Suprapubic skin (tissue), 4 donors: ENCODE measurements around the gene NEURL1. TPM values are rescaled to one million over a fixed set of nuclear protein-coding genes. Genes with fewer than 3 reads are reported as not detected.

ENCODE experiments used
- DNase-seq, 2 donors: peaks; one replicate each; pipeline ENCODE4 v3.0.0-alpha.2; 2019; ENCODE audit warnings: low spot score in 2 of 2
- H3K27ac ChIP-seq: fragments of 200-600 bp; sonication (generic); one replicate; pipeline ENCODE4 v1.5.1; 2019
- H3K27me3 ChIP-seq: fragments of 200-600 bp; sonication (generic); one replicate; pipeline ENCODE4 v1.5.1; 2019
- H3K36me3 ChIP-seq: fragments of 200-600 bp; sonication (generic); one replicate; pipeline ENCODE4 v1.5.1; 2019
- H3K4me1 ChIP-seq: fragments of 200-600 bp; sonication (generic); one replicate; pipeline ENCODE4 v1.5.1; 2019
- H3K4me3 ChIP-seq: fragments of 200-600 bp; sonication (generic); one replicate; pipeline ENCODE4 v1.5.1; 2019; ENCODE audit warnings: mild to moderate bottlenecking
- H3K9me3 ChIP-seq: fragments of 200-600 bp; sonication (generic); one replicate; pipeline ENCODE4 v1.5.1; 2019
- EP300 ChIP-seq: sonication (generic); formaldehyde crosslinking; IDR thresholded peaks from one replicate; pipeline ENCODE4 v1.6.1; 2017; ENCODE audit warnings: antibody characterized with exemption
- POLR2A ChIP-seq, 2 donors: fragments of 450-650 bp; IDR thresholded peaks; one replicate each; pipeline ENCODE4 v1.6.1; 2017; ENCODE audit warnings: antibody characterized with exemption in 2 of 2, mild to moderate bottlenecking in 2 of 2, moderate library complexity in 2 of 2
- POLR2AphosphoS5 ChIP-seq, 3 donors: sonication (generic); formaldehyde crosslinking; IDR thresholded peaks; one replicate each; pipeline ENCODE4 v1.6.1; 2017; ENCODE audit warnings: antibody characterized with exemption in 3 of 3
- WGBS: methylation state at CpG from one replicate; pipeline ENCODE4 v1.1.5; 2018; 5-methylcytosine and 5-hydroxymethylcytosine counted together
- total RNA-seq, 4 donors: library from RNA; depleted of rRNA; stranded (reverse); fragments of >200 nt; gene quantifications; one replicate each; pipeline ENCODE4 v1.1.0, GENCODE V29; 2016
- TF ChIP-seq, protein P1 (sequence below), 2 donors: fragments of 200-600 bp in 1 of 2; fragments of 450-650 bp in 1 of 2; sonication (generic) in 1 of 2; IDR thresholded peaks; one replicate each; pipeline ENCODE4 v1.5.1; 2016 to 2019; ENCODE audit warnings: antibody characterized with exemption in 2 of 2, mild to moderate bottlenecking in 1 of 2, moderate library complexity in 1 of 2

Gene NEURL1
- total RNA-seq, 4 donors from 2014 or later: 0.18 to 0.30 TPM; not detected in 2

DNA sequence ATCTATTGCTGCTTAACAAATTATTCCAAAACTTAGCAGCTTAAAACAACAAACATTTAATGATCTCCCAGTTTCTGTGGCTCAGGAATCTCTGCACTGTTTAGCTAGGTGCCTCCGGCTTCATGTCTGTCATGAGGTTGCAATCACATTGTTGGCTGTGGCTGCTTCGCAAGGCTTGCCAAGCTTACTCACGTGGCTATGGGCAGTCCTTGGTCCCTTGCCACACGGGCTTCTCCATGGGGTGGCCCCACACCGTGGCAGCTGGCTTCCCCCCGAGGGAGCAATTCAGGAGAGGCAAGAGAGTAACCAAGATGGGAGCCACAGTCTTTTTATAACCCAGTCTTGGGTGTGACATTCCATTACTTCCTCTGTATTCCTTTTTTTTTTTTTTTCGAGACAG lies 67.4 kb downstream of the NEURL1 start:
- peaks cover 12% of the 10 kb centered on the region for H3K27me3 ChIP-seq
- H3K4me3 ChIP-seq: no peak overlapping the region
- no peaks in the 10 kb centered on the region for H3K9me3 ChIP-seq
- 80% methylated on average over 7 of the region's 7 CpGs for WGBS
- DNase-seq: no peak
- peaks cover 2% of the 10 kb centered on the region for H3K4me1 ChIP-seq
- no peak overlapping the region for H3K27ac ChIP-seq
- TF ChIP-seq POLR2AphosphoS5 (IDR thresholded peaks at IDR 0.05) (no peak), EP300 (no peak), POLR2A (IDR thresholded peaks at IDR 0.05) (no peak)
- TF ChIP-seq, protein P1, sequence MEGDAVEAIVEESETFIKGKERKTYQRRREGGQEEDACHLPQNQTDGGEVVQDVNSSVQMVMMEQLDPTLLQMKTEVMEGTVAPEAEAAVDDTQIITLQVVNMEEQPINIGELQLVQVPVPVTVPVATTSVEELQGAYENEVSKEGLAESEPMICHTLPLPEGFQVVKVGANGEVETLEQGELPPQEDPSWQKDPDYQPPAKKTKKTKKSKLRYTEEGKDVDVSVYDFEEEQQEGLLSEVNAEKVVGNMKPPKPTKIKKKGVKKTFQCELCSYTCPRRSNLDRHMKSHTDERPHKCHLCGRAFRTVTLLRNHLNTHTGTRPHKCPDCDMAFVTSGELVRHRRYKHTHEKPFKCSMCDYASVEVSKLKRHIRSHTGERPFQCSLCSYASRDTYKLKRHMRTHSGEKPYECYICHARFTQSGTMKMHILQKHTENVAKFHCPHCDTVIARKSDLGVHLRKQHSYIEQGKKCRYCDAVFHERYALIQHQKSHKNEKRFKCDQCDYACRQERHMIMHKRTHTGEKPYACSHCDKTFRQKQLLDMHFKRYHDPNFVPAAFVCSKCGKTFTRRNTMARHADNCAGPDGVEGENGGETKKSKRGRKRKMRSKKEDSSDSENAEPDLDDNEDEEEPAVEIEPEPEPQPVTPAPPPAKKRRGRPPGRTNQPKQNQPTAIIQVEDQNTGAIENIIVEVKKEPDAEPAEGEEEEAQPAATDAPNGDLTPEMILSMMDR (IDR thresholded peaks at IDR 0.05): no peak
- H3K36me3 ChIP-seq: no peaks in the 10 kb centered on the region

DNA sequence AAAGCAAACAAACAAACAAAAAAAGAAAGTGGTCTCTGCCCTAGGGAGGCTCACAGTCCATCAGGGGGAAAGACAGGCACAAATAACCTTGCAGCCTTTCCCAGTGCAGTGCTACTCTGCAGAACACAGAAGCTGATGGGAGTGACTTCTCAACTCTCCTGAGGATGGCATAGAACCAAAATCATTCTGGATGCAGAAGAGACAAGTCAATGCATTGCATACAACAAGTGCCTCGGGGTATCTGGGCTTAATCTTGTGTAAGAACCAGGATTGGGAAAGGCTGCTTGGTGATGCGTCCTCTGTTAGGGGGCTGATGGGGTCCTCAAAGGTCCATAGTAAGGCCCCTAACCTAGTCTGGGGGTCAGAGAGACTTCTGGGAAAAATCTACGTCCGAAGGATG lies 68.9 kb downstream of the NEURL1 start:
- no peak for DNase-seq
- TF ChIP-seq EP300: no peak
- TF ChIP-seq POLR2A (IDR thresholded peaks at IDR 0.05): no peak
- TF ChIP-seq, protein P1 (IDR thresholded peaks at IDR 0.05): no peak
- no peak for TF ChIP-seq POLR2AphosphoS5 (IDR thresholded peaks at IDR 0.05)
- Histone ChIP-seq H3K36me3 (no peaks in the 10 kb centered on the region), H3K4me3 (no peak overlapping the region), H3K27ac (no peak overlapping the region), H3K27me3 (peaks cover 12% of the 10 kb centered on the region), H3K9me3 (no peaks in the 10 kb centered on the region), H3K4me1 (no peaks in the 10 kb centered on the region)
- 41% methylated on average over 4 of the region's 4 CpGs for WGBS

DNA sequence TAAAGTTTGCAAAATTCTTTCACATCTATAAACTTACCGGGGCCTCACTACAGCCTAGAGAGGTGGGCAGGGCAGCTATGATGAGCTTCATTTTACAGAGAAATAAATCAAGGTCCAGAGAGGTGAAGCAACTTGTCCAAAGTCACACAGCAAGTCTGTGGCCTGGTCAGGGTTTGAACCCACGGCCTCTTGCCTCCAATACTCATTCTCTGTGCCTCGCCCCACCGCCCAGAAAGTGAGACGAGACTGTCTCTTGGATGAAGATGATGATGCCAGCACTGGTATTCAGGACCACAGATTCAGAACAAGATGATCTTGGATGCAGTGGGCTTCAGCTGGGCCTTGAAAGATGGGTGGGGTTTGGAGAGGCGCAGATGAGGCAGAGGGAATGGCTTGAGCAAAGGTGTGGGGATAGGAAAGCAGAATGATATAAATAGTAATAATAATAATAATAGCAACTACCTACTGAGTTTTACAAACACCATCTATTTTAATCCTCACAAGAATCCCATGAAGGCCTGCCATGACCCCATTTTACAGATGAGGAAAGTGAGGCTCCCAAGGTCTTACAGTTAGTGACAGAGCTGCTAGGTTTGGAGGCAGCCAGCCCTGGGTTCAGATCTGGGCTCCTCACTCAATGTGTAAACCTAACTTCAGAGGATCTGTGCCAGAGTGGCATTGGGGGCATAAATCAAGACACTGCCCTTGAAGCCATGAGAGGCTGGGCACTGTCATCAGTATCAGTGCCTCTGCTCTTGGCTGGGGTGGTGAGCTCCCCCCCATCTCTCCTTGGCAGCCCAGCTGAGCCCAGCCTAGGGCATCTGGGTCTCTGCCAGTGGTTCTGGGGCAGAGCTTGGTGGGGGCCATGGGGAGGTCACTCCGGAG lies 70.0 kb downstream of the NEURL1 start:
- Histone ChIP-seq H3K4me1 (no peaks in the 10 kb centered on the region), H3K36me3 (no peaks in the 10 kb centered on the region), H3K27ac (no peak overlapping the region), H3K9me3 (no peaks in the 10 kb centered on the region), H3K27me3 (peaks cover 12% of the 10 kb centered on the region), H3K4me3 (no peak overlapping the region)
- no peak for TF ChIP-seq POLR2A (IDR thresholded peaks at IDR 0.05)
- TF ChIP-seq EP300: no peak
- no peak for TF ChIP-seq POLR2AphosphoS5 (IDR thresholded peaks at IDR 0.05)
- TF ChIP-seq, protein P1 (IDR thresholded peaks at IDR 0.05): no peak
- 87% methylated on average over 6 of the region's 7 CpGs for WGBS
- no peak for DNase-seq

DNA sequence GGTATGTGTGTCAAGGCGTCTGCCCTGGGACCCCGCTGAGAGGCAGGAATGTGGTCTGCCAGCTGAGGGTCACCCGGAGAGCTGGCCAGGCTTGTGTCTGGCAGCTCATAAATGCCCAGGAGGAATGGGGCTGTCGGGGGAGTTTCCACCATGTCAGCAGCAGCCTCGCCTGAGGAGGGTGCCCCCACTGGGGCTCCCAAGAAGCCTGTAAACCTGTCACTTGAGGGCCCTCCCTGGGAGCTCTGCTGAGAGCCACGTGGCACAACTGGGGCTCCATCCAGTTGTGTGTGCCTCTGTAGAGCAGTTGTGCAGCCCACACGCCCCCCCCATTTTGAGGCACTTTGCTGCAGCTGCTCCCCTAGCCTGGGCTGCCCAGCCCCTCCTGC lies 70.6 kb downstream of the NEURL1 start:
- no peak for TF ChIP-seq POLR2AphosphoS5 (IDR thresholded peaks at IDR 0.05)
- TF ChIP-seq, protein P1 (IDR thresholded peaks at IDR 0.05): no peak
- no peak for TF ChIP-seq POLR2A (IDR thresholded peaks at IDR 0.05)
- TF ChIP-seq EP300: no peak
- Histone ChIP-seq H3K4me3 (no peak overlapping the region), H3K27ac (no peak overlapping the region), H3K36me3 (no peaks in the 10 kb centered on the region), H3K27me3 (peaks cover 10% of the 10 kb centered on the region), H3K4me1 (no peaks in the 10 kb centered on the region), H3K9me3 (no peaks in the 10 kb centered on the region)
- 0% methylated on average over 1 of the region's 7 CpGs for WGBS
- no peak for DNase-seq

DNA sequence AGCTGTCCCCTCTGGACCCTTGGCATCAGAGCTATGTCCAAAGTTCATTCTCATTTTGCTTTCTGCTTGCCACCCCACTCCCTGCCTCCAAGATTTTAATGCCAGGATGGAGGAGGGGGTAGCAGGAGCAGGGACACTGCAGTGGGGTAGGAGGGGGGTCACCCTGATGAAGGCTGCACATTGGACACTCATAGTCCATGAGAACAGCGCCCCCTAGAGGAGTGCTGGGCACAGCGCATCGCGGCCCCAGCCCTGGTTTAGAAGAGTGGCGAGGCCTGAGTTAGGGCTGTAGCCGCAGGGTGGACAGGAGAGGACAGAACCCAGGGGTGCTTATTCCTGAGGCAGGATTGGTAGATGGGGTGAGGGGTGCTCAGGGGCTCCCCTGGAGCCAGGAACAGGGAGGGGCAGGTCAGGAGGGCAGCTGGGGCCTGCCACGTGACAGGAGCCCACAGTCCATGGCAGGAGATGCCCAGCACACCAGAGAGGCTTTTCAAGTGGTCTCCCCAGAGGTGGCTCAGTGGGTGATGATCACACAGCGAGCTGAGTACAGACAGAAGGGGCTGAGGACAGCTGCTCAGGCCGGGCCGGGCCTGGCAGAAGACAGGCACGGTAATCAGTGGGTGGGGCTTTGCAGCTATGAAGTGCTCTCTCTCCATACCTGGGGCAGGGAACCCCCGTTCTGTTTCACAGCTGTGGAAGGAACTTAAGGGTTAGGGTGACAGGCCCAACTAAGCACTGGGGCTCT lies 71.4 kb downstream of the NEURL1 start:
- Histone ChIP-seq H3K36me3 (no peaks in the 10 kb centered on the region), H3K4me3 (no peak overlapping the region), H3K27ac (no peak overlapping the region), H3K9me3 (no peaks in the 10 kb centered on the region), H3K27me3 (peaks cover 8% of the 10 kb centered on the region), H3K4me1 (no peaks in the 10 kb centered on the region)
- 81% methylated on average over 12 of the region's 12 CpGs for WGBS
- no peak for DNase-seq
- TF ChIP-seq EP300 (no peak), POLR2AphosphoS5 (IDR thresholded peaks at IDR 0.05) (no peak), POLR2A (IDR thresholded peaks at IDR 0.05) (no peak)
- TF ChIP-seq, protein P1 (IDR thresholded peaks at IDR 0.05): no peak
